Endothelial cell (in vitro differentiated cells): Measurements from ENCODE around the gene CERK. TPM values are rescaled to one million over a fixed set of nuclear protein-coding genes. Genes with fewer than 3 reads are reported as not detected.

Source experiments
- DNase-seq: peaks from one replicate; pipeline ENCODE4 v3.0.0; 2021; ENCODE audit warnings: low spot score
- H3K27ac Mint-ChIP-seq: one replicate; pipeline ENCODE4 v1.8.0; 2021; ENCODE audit warnings: mixed read lengths, inconsistent platforms; ENCODE audit not compliant: unreplicated experiment
- H3K27me3 Mint-ChIP-seq: one replicate; pipeline ENCODE4 v1.8.0; 2021; ENCODE audit warnings: mild to moderate bottlenecking, moderate library complexity, mixed read lengths, inconsistent platforms; ENCODE audit not compliant: unreplicated experiment
- H3K36me3 Mint-ChIP-seq: one replicate; pipeline ENCODE4 v1.8.0; 2021; ENCODE audit warnings: mild to moderate bottlenecking, low read depth, mixed read lengths, inconsistent platforms; ENCODE audit not compliant: unreplicated experiment
- H3K4me1 Mint-ChIP-seq: one replicate; pipeline ENCODE4 v1.8.0; 2021; ENCODE audit warnings: mild to moderate bottlenecking, mixed read lengths, inconsistent platforms; ENCODE audit not compliant: unreplicated experiment
- H3K4me3 Mint-ChIP-seq: one replicate; pipeline ENCODE4 v1.8.0; 2021; ENCODE audit warnings: mild to moderate bottlenecking, mixed read lengths, inconsistent platforms; ENCODE audit not compliant: unreplicated experiment
- H3K9me3 Mint-ChIP-seq: one replicate; pipeline ENCODE4 v1.8.0; 2021; ENCODE audit warnings: mixed read lengths, inconsistent platforms; ENCODE audit not compliant: unreplicated experiment
- total RNA-seq: library from RNA; stranded (reverse); fragmentation: NEBNext Ultra II Directional; extraction: Animal tissue kit (Norgen Biotek cat#: 25700); gene quantifications from one replicate; pipeline ENCODE4 v1.2.1, GENCODE V29; 2021; ENCODE audit not compliant: unreplicated experiment
- TF ChIP-seq, protein P1 (sequence below): fragments of 200-600 bp; sonication (generic); IDR thresholded peaks from one replicate; pipeline ENCODE4 v1.5.0; 2021; ENCODE audit warnings: antibody characterized with exemption; ENCODE audit not compliant: unreplicated experiment

Gene CERK
- total RNA-seq, 1 donor from 2014 or later, result 57.7 TPM

DNA sequence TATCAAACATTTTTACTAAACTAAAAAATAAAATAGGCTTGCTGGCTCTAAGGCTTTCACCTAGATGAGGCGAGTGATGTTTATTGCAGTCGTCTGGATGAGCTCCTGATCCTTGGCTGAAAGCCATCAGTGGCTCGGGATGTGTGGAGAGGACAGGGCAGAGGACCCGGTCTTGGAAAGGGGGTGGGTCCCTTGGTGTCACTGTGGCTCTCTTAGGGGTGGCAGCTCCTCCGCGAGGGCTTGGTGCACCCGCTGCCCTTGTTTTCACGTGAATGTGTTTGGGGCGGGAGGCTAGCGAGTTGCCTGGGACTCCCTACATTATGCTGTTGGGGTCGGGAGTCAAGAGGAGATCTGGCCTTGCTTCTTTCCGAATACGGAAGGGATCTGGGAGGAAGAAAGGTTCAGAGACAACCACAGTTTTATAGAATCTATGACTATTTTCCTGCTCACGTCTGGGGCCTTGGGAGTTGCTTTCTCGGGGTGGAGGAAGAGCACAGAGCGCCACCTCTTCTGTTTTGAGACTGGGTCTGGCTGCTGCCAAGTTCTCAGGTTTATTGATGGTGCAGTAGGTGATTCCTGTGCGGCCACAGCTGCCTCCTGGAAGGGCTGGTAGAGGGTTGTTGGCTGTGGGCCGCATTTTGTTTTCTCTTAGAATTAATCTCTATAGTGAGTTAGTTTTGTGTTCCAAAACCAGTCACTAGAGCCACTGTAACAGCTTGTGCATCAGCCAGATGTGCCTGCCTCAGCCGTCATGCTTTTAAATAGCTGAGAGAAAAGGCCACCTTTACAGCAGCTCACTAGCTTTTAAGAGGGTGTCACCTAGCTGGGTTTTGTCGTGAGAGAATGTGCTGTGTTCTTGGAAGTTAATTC, 37.2 kb upstream of the CERK start:
- peaks cover 6% of the 10 kb centered on the region for H3K36me3 Mint-ChIP-seq
- peaks cover 17% of the 10 kb centered on the region for H3K4me1 Mint-ChIP-seq
- H3K9me3 Mint-ChIP-seq, result no peaks in the 10 kb centered on the region
- H3K27me3 Mint-ChIP-seq, result peaks cover 4% of the 10 kb centered on the region
- H3K4me3 Mint-ChIP-seq, result no peak overlapping the region
- TF ChIP-seq, protein P1, sequence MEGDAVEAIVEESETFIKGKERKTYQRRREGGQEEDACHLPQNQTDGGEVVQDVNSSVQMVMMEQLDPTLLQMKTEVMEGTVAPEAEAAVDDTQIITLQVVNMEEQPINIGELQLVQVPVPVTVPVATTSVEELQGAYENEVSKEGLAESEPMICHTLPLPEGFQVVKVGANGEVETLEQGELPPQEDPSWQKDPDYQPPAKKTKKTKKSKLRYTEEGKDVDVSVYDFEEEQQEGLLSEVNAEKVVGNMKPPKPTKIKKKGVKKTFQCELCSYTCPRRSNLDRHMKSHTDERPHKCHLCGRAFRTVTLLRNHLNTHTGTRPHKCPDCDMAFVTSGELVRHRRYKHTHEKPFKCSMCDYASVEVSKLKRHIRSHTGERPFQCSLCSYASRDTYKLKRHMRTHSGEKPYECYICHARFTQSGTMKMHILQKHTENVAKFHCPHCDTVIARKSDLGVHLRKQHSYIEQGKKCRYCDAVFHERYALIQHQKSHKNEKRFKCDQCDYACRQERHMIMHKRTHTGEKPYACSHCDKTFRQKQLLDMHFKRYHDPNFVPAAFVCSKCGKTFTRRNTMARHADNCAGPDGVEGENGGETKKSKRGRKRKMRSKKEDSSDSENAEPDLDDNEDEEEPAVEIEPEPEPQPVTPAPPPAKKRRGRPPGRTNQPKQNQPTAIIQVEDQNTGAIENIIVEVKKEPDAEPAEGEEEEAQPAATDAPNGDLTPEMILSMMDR, result no peak
- H3K27ac Mint-ChIP-seq, result no peak overlapping the region
- no peak for DNase-seq

DNA sequence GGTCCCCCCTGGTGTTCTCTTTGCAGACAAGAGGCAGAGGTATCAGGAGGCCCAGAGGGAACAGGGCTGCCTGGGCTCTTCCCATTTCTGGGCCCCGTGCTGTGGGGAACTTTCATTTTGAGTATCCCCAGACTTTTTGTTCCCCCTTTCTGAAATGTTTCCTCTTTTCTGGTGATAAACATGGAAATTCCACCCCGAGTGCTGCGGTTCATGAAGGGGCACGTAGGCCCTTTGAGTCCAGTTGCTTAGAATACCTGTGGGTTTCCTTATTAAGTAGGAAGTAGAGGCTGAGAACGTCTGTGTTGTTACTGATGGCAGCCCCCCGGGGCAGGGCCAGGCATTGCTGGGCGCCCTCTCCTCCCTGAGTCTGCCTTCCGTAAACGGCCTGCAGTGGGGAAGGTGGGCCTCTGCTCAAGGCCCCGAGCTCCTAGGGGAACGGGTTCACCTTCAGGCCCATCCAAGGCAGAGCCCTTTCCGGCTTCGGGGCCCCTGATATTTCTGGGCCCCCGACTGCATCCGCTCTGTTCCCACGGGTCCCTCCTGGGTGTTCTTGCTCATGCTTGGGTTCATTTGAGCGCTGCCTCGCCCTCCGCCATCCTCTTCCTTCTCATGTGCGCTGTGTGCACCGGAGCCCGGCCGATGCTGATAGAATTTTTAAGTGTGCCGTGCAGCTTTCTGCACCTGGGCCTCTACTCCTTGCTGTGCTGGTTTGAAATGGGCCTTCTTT, 36.4 kb upstream of the CERK start:
- TF ChIP-seq, protein P1, result no peak
- H3K27me3 Mint-ChIP-seq, result peaks cover 4% of the 10 kb centered on the region
- no peak overlapping the region for H3K4me3 Mint-ChIP-seq
- no peak overlapping the region for H3K27ac Mint-ChIP-seq
- DNase-seq, result no peak
- H3K4me1 Mint-ChIP-seq, result peaks cover 17% of the 10 kb centered on the region
- no peaks in the 10 kb centered on the region for H3K9me3 Mint-ChIP-seq
- peaks cover 6% of the 10 kb centered on the region for H3K36me3 Mint-ChIP-seq

DNA sequence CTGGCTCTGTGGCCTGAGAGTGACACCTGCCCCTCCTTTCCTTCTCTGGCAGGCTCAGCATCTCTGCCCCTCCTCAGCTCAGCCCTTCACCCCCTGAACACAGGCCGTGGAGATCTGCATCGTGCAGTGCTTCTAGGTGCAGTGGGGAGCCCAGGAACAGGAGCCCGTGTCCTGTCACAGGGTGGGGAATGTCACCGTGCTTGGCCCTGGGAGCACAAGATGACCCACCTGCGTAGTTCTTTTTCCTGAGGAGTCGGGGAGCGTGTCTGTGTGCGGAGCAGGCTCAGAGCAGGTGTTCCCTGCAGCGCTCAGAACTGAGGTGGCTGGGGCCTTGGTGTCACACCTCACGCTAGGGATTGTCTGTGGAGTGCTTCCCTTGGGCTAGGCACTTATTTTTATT, 35.0 kb upstream of the CERK start:
- Mint-ChIP-seq H3K4me1 (peaks cover 17% of the 10 kb centered on the region), H3K27me3 (peaks cover 7% of the 10 kb centered on the region), H3K4me3 (no peak overlapping the region), H3K27ac (no peak overlapping the region), H3K9me3 (no peaks in the 10 kb centered on the region), H3K36me3 (peaks cover 6% of the 10 kb centered on the region)
- TF ChIP-seq, protein P1, result no peak
- no peak for DNase-seq

DNA sequence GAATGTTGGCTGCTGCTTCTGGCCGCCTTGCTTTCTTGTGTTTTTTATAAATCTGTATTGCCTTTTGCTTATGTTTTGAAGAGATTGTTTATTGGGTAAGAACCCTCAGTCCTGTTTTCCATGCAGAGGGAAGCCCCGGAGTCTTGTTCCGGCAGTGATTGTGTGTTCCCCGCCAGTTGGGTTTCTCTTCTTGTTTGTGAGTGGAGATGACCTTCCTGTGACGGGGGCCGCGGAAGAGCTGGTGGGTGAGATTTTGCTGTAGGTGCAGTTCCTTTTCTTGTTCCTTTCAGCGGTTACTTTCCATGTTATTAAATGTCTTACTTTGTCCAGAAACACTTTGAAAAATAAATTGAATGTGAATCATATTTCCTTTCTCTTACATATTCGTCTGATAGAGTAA, 32.7 kb upstream of the CERK start:
- H3K9me3 Mint-ChIP-seq, result no peaks in the 10 kb centered on the region
- no peak for DNase-seq
- H3K36me3 Mint-ChIP-seq, result peaks cover 15% of the 10 kb centered on the region
- peaks cover 2% of the 10 kb centered on the region for H3K27me3 Mint-ChIP-seq
- peak overlapping the region; percentile 71 for H3K27ac Mint-ChIP-seq
- H3K4me1 Mint-ChIP-seq, result peaks cover under 1% of the 10 kb centered on the region
- TF ChIP-seq, protein P1, result no peak
- H3K4me3 Mint-ChIP-seq, result no peak overlapping the region
